IMR-90 (cell line): ENCODE results near the gene SHROOM4.

ENCODE experiments used
- CEBPB ChIP-seq: IDR thresholded peaks from 2 replicates; pipeline ENCODE4 v1.6.1; 2012; ENCODE audit warnings: low read depth, low read length, improper control_type of control experiment
- CTCF ChIP-seq: conservative IDR thresholded peaks from 2 replicates; pipeline ENCODE4 v1.5.1; 2012; ENCODE audit warnings: mild to moderate bottlenecking, low read depth, low read length, improper control_type of control experiment
- MAFK ChIP-seq: IDR thresholded peaks from 2 replicates; pipeline ENCODE4 v1.6.1; 2012; ENCODE audit warnings: low read depth, low read length, improper control_type of control experiment
- MAZ ChIP-seq: IDR thresholded peaks from 2 replicates; pipeline ENCODE4 v1.6.1; 2012; ENCODE audit warnings: low read depth, mild to moderate bottlenecking, low read length, improper control_type of control experiment, moderate library complexity, borderline replicate concordance
- MXI1 ChIP-seq: IDR thresholded peaks from 2 replicates; pipeline ENCODE4 v1.6.1; 2012; ENCODE audit warnings: low read depth, mild to moderate bottlenecking, low read length, moderate library complexity, borderline replicate concordance
- NFE2L2 ChIP-seq: fragments of 150-350 bp; IDR thresholded peaks from 2 replicates; pipeline ENCODE4 v1.6.1; 2016; ENCODE audit warnings: low read depth, mild to moderate bottlenecking, low read length
- POLR2A ChIP-seq: IDR thresholded peaks from 2 replicates; pipeline ENCODE4 v1.6.1; 2012; ENCODE audit warnings: mild to moderate bottlenecking, low read depth, low read length
- RAD21 ChIP-seq: IDR thresholded peaks from 2 replicates; pipeline ENCODE4 v1.6.1; 2012; ENCODE audit warnings: low read length, improper control_type of control experiment
- RCOR1 ChIP-seq: IDR thresholded peaks from 2 replicates; pipeline ENCODE4 v1.6.1; 2012; ENCODE audit warnings: mild to moderate bottlenecking, low read length, improper control_type of control experiment; ENCODE audit not compliant: insufficient replicate concordance
- RFX5 ChIP-seq: IDR thresholded peaks from 2 replicates; pipeline ENCODE4 v1.8.0; 2012; ENCODE audit warnings: low read depth, mild to moderate bottlenecking, low read length, moderate library complexity
- SMC3 ChIP-seq: fragments of 150-350 bp; IDR thresholded peaks from 2 replicates; pipeline ENCODE4 v1.6.1; 2016; ENCODE audit warnings: low read depth, mild to moderate bottlenecking, antibody characterized with exemption, low read length, moderate library complexity
- TF ChIP-seq, protein P1 (sequence below): fragments of 150-350 bp; IDR thresholded peaks from 2 replicates; pipeline ENCODE4 v1.6.1; 2016; ENCODE audit warnings: low read depth, mild to moderate bottlenecking, low read length, moderate library complexity, borderline replicate concordance
- TF ChIP-seq, protein P2 (sequence below): fragments of 150-350 bp; IDR thresholded peaks from 2 replicates; pipeline ENCODE4 v1.6.1; 2017; ENCODE audit warnings: mild to moderate bottlenecking, antibody characterized with exemption, low read length, low read depth

- TF ChIP-seq CTCF: peak; percentile 72
- TF ChIP-seq POLR2A: no peak
- peak; percentile 57 for TF ChIP-seq SMC3
- peak; percentile 68 for TF ChIP-seq RAD21
- TF ChIP-seq, protein P1, sequence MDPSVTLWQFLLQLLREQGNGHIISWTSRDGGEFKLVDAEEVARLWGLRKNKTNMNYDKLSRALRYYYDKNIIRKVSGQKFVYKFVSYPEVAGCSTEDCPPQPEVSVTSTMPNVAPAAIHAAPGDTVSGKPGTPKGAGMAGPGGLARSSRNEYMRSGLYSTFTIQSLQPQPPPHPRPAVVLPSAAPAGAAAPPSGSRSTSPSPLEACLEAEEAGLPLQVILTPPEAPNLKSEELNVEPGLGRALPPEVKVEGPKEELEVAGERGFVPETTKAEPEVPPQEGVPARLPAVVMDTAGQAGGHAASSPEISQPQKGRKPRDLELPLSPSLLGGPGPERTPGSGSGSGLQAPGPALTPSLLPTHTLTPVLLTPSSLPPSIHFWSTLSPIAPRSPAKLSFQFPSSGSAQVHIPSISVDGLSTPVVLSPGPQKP: no peak
- TF ChIP-seq CEBPB: no peak
- TF ChIP-seq, protein P2, sequence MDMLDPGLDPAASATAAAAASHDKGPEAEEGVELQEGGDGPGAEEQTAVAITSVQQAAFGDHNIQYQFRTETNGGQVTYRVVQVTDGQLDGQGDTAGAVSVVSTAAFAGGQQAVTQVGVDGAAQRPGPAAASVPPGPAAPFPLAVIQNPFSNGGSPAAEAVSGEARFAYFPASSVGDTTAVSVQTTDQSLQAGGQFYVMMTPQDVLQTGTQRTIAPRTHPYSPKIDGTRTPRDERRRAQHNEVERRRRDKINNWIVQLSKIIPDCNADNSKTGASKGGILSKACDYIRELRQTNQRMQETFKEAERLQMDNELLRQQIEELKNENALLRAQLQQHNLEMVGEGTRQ: no peak
- TF ChIP-seq MAZ: no peak
- TF ChIP-seq RFX5: no peak
- TF ChIP-seq RCOR1: no peak
- no peak for TF ChIP-seq MXI1
- no peak for TF ChIP-seq NFE2L2
- no peak for TF ChIP-seq MAFK
Measured at GRCh38 chrX:50691820-50692219, 122.2 kb downstream of the SHROOM4 start.
